ENCODE results near the gene RLN3. TPM values are rescaled to one million over a fixed set of nuclear protein-coding genes. Genes with fewer than 3 reads are reported as not detected.
A peak's percentile ranks its signal among the peaks of the same experiment; 100 is the strongest.
"Not testable (repeated sequence)": the region's sequence is repeated elsewhere in the genome, so short reads cannot be mapped to it uniquely, and the experiment has no call there.

The RLN3 gene
- total RNA-seq, 4 donors from 2014 or later, result not detected

DNA sequence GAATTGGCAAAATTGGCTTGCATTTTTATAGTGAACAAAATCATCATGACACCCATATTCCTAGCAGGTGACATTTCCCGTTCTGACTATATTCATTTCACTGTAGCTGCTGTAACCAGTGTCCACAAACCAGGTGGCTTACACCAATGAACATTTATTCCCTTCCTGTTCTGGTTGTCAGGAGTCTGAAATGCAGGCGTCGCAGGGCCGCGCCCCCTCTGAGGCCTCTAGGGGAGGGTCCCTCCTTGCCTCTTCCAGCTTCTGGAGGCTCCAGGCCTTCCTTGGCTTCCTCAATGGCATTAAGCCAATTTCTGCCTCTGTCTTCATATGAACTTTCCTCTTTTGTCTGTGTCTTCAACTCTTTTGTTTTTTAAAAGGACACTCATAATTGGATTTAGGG is 6.5 kb upstream of the RLN3 start:
- intact Hi-C loops (cut with DNase I), result no loop called here
- no peak overlapping the region for H3K27ac ChIP-seq
- WGBS, 2 donors, result 72 to 79% methylated on average over 5 of the region's 5 CpGs
- no peaks in the 10 kb centered on the region for H3K27me3 ChIP-seq
- no peaks in the 10 kb centered on the region for H3K36me3 ChIP-seq
- H3K4me1 ChIP-seq, result peaks cover 0 to 6% (median 0%) of the 10 kb centered on the region in 3 donors
- no peaks in the 10 kb centered on the region for H3K9me3 ChIP-seq
- TF ChIP-seq, protein P1, sequence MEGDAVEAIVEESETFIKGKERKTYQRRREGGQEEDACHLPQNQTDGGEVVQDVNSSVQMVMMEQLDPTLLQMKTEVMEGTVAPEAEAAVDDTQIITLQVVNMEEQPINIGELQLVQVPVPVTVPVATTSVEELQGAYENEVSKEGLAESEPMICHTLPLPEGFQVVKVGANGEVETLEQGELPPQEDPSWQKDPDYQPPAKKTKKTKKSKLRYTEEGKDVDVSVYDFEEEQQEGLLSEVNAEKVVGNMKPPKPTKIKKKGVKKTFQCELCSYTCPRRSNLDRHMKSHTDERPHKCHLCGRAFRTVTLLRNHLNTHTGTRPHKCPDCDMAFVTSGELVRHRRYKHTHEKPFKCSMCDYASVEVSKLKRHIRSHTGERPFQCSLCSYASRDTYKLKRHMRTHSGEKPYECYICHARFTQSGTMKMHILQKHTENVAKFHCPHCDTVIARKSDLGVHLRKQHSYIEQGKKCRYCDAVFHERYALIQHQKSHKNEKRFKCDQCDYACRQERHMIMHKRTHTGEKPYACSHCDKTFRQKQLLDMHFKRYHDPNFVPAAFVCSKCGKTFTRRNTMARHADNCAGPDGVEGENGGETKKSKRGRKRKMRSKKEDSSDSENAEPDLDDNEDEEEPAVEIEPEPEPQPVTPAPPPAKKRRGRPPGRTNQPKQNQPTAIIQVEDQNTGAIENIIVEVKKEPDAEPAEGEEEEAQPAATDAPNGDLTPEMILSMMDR (IDR thresholded peaks at IDR 0.05), result no peak
- TF ChIP-seq POLR2A (IDR thresholded peaks at IDR 0.05), result no peak
- H3K4me3 ChIP-seq, result no peak overlapping the region
- no peak for DNase-seq

DNA sequence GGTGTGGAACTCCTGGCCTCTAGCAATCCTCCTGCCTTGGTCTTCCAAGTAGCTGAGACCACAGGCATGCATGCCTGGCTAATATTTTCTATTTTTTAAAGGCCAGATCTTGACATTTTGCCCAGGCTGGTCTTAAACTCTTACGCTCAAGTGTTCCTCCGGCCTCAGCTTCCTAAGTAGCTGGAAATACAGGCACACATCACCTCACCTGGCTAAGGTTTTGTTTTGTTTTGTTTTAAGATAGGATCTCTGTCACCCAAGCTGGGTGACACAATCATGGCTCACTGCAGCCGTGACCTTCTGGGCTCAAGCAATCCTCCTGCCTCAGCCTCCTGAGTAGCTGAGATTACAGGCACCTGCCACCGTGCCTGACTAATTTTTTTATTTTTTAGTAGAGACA is 5.5 kb upstream of the RLN3 start:
- intact Hi-C loops (cut with DNase I), result no loop called here
- no peak overlapping the region for H3K4me3 ChIP-seq
- H3K27me3 ChIP-seq, result no peaks in the 10 kb centered on the region
- 77 to 90% methylated on average over 3 to 4 of the region's 4 CpGs for WGBS, 2 donors
- no peak for TF ChIP-seq POLR2A (IDR thresholded peaks at IDR 0.05)
- TF ChIP-seq, protein P1 (IDR thresholded peaks at IDR 0.05), result no peak
- no peak for DNase-seq
- H3K4me1 ChIP-seq, result peaks cover 0 to 6% (median 0%) of the 10 kb centered on the region in 3 donors
- H3K9me3 ChIP-seq, result no peaks in the 10 kb centered on the region
- no peak overlapping the region for H3K27ac ChIP-seq
- H3K36me3 ChIP-seq, result no peaks in the 10 kb centered on the region

DNA sequence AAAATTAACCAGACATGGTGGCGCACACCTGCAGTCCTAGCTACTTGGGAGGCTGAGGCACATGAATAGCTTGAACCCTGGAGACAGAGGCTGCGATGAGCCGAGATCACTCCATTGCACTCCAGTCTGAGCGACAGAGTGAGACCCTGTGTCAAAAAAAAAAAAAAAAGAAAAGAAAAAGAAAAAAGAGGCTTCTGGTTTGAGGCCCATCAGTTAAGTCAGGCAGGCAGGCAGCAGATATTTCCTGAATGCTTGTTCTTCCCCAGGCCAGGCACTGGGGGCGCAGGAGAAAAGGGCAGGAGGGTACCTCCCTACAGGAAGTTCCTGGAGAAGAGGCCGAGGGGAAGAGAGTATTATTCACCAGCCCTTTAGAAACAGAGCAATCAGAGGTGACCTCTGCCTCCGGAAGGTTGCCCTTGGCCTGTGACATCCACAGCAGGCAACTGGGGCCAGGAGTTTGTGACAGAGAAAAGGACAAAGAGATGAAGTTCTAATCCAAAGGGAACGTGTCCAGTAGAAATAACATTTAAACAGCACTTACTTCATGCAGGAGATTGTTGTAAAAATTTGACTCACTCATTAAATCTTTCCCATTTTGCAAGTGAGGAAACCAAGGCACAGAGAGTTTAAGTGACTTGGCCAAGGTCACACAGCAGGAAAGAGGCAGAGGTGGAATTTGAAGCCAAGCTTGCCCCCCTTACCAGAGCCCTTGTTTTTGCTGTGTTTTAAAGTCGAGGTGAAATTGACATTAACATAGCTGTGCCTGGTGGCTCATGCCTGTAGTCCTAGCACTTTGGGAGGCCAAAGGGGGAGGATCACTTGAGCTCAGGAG is 4.3 kb upstream of the RLN3 start:
- Histone ChIP-seq H3K27ac (peak overlapping the region in 2 of 4 donors; percentile 3 to 39), H3K27me3 (peaks cover 0 to 9% (median 0%) of the 10 kb centered on the region in 4 donors), H3K9me3 (no peaks in the 10 kb centered on the region), H3K36me3 (no peaks in the 10 kb centered on the region), H3K4me1 (peaks cover 0 to 6% (median 0%) of the 10 kb centered on the region in 3 donors), H3K4me3 (no peak overlapping the region)
- intact Hi-C loops (cut with DNase I), result no loop called here
- TF ChIP-seq, protein P1 (IDR thresholded peaks at IDR 0.05), result peak in 4 of 6 experiments; percentile 18 to 37 (median 34)
- no peak for TF ChIP-seq POLR2A (IDR thresholded peaks at IDR 0.05)
- DNase-seq, result no peak
- 57 to 61% methylated on average over 8 to 9 of the region's 9 CpGs for WGBS, 2 donors

DNA sequence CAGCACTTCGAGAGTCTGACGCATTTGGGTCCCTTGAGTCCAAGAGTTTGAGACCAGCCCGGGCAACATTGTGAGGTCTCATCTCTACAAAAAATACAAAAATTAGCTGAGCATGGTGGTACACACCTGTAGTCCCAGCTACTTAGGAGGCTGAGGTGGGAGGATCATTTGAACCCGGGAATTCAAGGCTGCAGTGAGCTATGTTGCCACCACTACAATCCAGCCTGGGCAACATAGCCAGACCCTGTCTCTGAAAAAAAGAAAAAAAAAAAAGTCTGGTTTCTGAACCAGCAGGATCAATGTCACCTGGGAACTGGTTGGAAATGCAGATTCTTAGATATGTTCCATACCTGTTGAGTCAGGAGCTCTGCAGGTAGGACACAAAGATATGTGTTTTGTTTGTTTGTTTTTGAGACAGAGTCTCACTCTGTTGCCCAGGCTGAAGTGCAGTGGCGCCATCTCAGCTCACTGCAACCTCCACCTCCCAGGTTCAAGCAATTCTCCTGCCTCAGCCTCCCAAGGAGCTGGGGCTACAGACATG is 1.2 kb upstream of the RLN3 start:
- H3K27me3 ChIP-seq, result peaks cover 0 to 23% (median 0%) of the 10 kb centered on the region in 4 donors
- WGBS, 2 donors, result 83 to 94% methylated on average over 2 of the region's 5 CpGs
- H3K4me3 ChIP-seq; H3K36me3 ChIP-seq; intact Hi-C loops (cut with DNase I); H3K9me3 ChIP-seq; DNase-seq; H3K27ac ChIP-seq: not testable (repeated sequence)
- peaks cover 0 to 17% (median 6%) of the 10 kb centered on the region in 3 donors for H3K4me1 ChIP-seq

DNA sequence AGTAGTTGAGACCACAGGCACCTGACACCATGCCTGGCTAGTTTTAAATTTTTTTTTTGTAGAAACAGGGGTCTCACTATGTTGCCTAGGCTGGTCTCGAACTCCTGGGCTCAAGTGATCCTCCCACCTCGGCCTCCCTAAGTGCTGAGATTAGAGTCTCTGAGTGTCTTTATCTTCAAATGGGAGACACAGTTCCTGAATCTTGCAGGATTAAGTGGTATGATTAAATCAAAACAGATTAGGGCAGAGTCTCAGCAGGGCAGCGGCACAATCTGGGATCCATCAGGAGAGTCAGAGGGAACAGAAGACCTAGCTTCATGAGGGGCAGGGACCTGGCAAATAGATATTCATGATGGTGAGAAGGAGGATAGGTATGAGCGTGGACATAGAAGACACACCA is 953 bp downstream of the RLN3 start:
- 62 to 73% methylated on average over 3 to 4 of the region's 4 CpGs for WGBS, 2 donors
- H3K9me3 ChIP-seq, result no peaks in the 10 kb centered on the region
- intact Hi-C loops (cut with DNase I), result no loop called here
- H3K27ac ChIP-seq, result no peak overlapping the region
- no peak for TF ChIP-seq POLR2A (IDR thresholded peaks at IDR 0.05)
- TF ChIP-seq, protein P1 (IDR thresholded peaks at IDR 0.05), result no peak
- H3K4me3 ChIP-seq, result no peak overlapping the region
- no peak for DNase-seq
- H3K36me3 ChIP-seq, result no peaks in the 10 kb centered on the region
- H3K4me1 ChIP-seq, result peaks cover 0 to 21% (median 14%) of the 10 kb centered on the region in 3 donors
- peaks cover 0 to 28% (median 0%) of the 10 kb centered on the region in 4 donors for H3K27me3 ChIP-seq

All from esophagus squamous epithelium (tissue), 5 donors.